Vagina (tissue), 2 donors: ENCODE results near the gene SNX27.

Experiments used
- POLR2A ChIP-seq, 2 donors: fragments of 450-650 bp; IDR thresholded peaks; one replicate each; pipeline ENCODE4 v1.6.1; 2017; ENCODE audit warnings: antibody characterized with exemption in 2 of 2, mild to moderate bottlenecking in 2 of 2, moderate library complexity in 2 of 2
- TF ChIP-seq, protein P1 (sequence below), 3 experiments: fragments of 450-650 bp in 2 of 3; fragments of 200-600 bp in 1 of 3; sonication (generic) in 1 of 3; IDR thresholded peaks; one replicate each; pipeline ENCODE4 v1.5.1; 2017 to 2019; ENCODE audit warnings: antibody characterized with exemption in 3 of 3, mild to moderate bottlenecking in 2 of 3, moderate library complexity in 2 of 3

GRCh38 chr1:151684128-151684527, 72.3 kb downstream of the SNX27 start:
- TF ChIP-seq, protein P1, sequence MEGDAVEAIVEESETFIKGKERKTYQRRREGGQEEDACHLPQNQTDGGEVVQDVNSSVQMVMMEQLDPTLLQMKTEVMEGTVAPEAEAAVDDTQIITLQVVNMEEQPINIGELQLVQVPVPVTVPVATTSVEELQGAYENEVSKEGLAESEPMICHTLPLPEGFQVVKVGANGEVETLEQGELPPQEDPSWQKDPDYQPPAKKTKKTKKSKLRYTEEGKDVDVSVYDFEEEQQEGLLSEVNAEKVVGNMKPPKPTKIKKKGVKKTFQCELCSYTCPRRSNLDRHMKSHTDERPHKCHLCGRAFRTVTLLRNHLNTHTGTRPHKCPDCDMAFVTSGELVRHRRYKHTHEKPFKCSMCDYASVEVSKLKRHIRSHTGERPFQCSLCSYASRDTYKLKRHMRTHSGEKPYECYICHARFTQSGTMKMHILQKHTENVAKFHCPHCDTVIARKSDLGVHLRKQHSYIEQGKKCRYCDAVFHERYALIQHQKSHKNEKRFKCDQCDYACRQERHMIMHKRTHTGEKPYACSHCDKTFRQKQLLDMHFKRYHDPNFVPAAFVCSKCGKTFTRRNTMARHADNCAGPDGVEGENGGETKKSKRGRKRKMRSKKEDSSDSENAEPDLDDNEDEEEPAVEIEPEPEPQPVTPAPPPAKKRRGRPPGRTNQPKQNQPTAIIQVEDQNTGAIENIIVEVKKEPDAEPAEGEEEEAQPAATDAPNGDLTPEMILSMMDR (IDR thresholded peaks at IDR 0.05): no peak
- no peak for TF ChIP-seq POLR2A (IDR thresholded peaks at IDR 0.05)
